C4-2B (cell line): ENCODE measurements around the gene GPR37.

Experiments
- H3K27ac ChIP-seq: fragments of 450-650 bp; 2 replicates; pipeline ENCODE4 v1.5.1; 2017
- CTCF ChIP-seq: fragments of 450-650 bp; conservative IDR thresholded peaks from 2 replicates; pipeline ENCODE4 v1.5.1; 2017; ENCODE audit warnings: mild to moderate bottlenecking
- ZFX ChIP-seq: fragments of 450-650 bp; IDR thresholded peaks from 2 replicates; pipeline ENCODE4 v1.6.1; 2017

The GPR37 gene

GRCh38 chr7:124718032-124718766, 47.4 kb downstream of the GPR37 start:
- TF ChIP-seq ZFX: no peak
- TF ChIP-seq CTCF: no peak
- no peak overlapping the region for H3K27ac ChIP-seq

- H3K27ac ChIP-seq: no peak overlapping the region
- TF ChIP-seq ZFX: no peak
- no peak for TF ChIP-seq CTCF
Observed at GRCh38 chr7:124716894-124717293, 48.7 kb downstream of the GPR37 start.

DNA sequence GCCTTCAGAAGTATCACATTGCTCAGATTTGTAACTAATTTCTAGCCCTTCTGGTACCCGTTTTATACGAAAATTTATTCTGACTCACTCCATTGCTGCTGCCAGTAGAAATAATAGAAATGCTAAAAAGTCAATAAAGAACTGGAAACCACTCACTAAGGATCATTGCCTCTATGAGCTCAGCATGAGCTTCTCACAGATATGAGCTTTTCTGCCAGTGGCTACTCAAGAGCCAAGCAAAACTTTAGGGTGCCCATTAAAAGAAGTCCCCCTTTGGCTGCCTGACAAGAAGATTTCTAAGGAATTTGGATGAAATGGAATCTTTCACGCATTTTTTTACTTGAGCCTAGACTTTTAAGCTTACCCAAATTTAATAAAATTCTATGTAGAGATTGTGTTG, 52.5 kb downstream of the GPR37 start:
- no peak for TF ChIP-seq CTCF
- TF ChIP-seq ZFX: no peak
- no peak overlapping the region for H3K27ac ChIP-seq

DNA sequence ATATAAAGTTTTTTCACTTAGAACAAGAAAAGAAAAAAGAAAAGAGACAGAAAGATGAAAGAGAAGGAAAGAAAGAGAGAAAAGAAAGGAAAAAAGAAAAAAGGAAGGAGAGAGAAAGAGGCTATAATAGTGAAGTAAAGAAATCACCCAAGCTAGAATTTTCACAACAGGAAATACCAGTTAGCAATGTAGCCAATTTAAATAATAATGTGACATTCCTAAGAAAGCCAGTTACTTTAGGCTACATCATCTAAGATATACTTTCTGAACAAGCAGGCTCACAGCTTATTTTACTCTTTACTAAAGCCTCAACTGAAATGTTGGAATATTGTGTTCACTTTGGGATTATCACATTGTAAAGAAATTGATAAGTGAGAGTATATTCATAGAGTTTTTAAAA, 53.6 kb downstream of the GPR37 start:
- no peak overlapping the region for H3K27ac ChIP-seq
- TF ChIP-seq ZFX (no peak), CTCF (no peak)

GRCh38 chr7:124702385-124702784, 63.2 kb downstream of the GPR37 start:
- TF ChIP-seq CTCF (no peak), ZFX (no peak)
- no peak overlapping the region for H3K27ac ChIP-seq

- TF ChIP-seq CTCF (no peak), ZFX (no peak)
- H3K27ac ChIP-seq: no peak overlapping the region
Observed at GRCh38 chr7:124701955-124702354, 63.6 kb downstream of the GPR37 start.

DNA sequence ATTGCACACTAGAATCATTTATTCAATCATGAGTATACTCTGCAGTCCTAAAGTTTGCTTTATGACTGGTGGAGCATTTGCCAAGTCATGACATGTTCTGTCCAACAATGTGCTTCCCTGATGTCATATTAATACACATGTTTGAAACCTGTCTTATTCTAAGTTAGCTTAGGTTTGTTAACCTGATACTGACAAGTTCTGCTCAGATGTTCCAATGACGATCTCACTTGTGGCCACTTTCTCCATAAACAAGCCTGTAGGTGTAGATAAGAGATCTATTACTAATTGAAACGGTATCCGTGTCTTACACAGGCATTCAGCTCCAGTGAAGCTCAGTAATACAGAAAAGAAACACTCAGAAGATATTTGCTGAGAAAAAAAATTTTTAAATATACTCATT, 64.9 kb downstream of the GPR37 start:
- H3K27ac ChIP-seq: no peak overlapping the region
- TF ChIP-seq CTCF (no peak), ZFX (no peak)
